Liver (tissue), 9 donors: ENCODE data around the gene DR1. TPM values are rescaled to one million over a fixed set of nuclear protein-coding genes. Genes with fewer than 3 reads are reported as not detected.

ENCODE experiments used
- DNase-seq: peaks from one replicate; pipeline ENCODE4 v3.0.0-alpha.2; 2017; ENCODE audit warnings: low spot score
- H3K27ac ChIP-seq, 2 donors: one replicate each; pipeline ENCODE4 v1.7.0; 2013; ENCODE audit warnings: inconsistent platforms in 2 of 2, low read length in 2 of 2, control low read depth in 1 of 2, low read depth in 1 of 2, mild to moderate bottlenecking in 1 of 2
- H3K27me3 ChIP-seq, 4 donors: one replicate each; pipeline versions ENCODE4 v1.6.1 to v1.7.0; 2013; ENCODE audit warnings: low read length in 3 of 4, inconsistent platforms in 1 of 4, mild to moderate bottlenecking in 1 of 4, moderate library complexity in 1 of 4; ENCODE audit not compliant: control insufficient read depth in 4 of 4, insufficient read depth in 4 of 4
- H3K36me3 ChIP-seq, 4 donors: one replicate each; pipeline versions ENCODE4 v1.6.1 to v1.7.0; 2013; ENCODE audit warnings: low read length in 3 of 4, mild to moderate bottlenecking in 3 of 4, low read depth in 1 of 4, moderate library complexity in 1 of 4; ENCODE audit not compliant: control insufficient read depth in 4 of 4, insufficient read depth in 3 of 4
- H3K4me1 ChIP-seq, 4 donors: one replicate each; pipeline versions ENCODE4 v1.6.1 to v1.7.0; 2013; ENCODE audit warnings: low read length in 3 of 4, mild to moderate bottlenecking in 3 of 4, moderate library complexity in 1 of 4; ENCODE audit not compliant: control insufficient read depth in 4 of 4, insufficient read depth in 4 of 4
- H3K4me3 ChIP-seq, 3 donors: one replicate each; pipeline versions ENCODE4 v1.6.1 to v1.7.0; 2013; ENCODE audit warnings: low read length in 3 of 3, control low read depth in 1 of 3, low read depth in 1 of 3, mild to moderate bottlenecking in 1 of 3
- H3K9ac ChIP-seq, 2 donors: one replicate each; pipeline ENCODE4 v1.7.0; 2013; ENCODE audit warnings: low read length in 2 of 2, mild to moderate bottlenecking in 2 of 2, moderate library complexity in 2 of 2, control low read depth in 1 of 2, low read depth in 1 of 2
- H3K9me3 ChIP-seq, 4 donors: one replicate each; pipeline versions ENCODE4 v1.6.1 to v1.7.0; 2013; ENCODE audit warnings: low read length in 3 of 4; ENCODE audit not compliant: control insufficient read depth in 4 of 4
- CTCF ChIP-seq: fragments of 150-350 bp; IDR thresholded peaks from 2 replicates; pipeline ENCODE4 v1.5.1; 2017; ENCODE audit warnings: improper control_type of control experiment, low read depth, low read length; ENCODE audit not compliant: missing input control
- EGR1 ChIP-seq, 2 donors: IDR thresholded peaks; 2 replicates each; pipeline ENCODE4 v1.6.1; 2016 to 2018; ENCODE audit warnings: antibody characterized with exemption in 2 of 2, low read depth in 2 of 2
- FOXA1 ChIP-seq: IDR thresholded peaks from 2 replicates; pipeline ENCODE4 v1.6.1; 2016; ENCODE audit warnings: antibody characterized with exemption
- FOXA2 ChIP-seq: IDR thresholded peaks from 2 replicates; pipeline ENCODE4 v1.6.1; 2016; ENCODE audit warnings: antibody characterized with exemption
- GABPA ChIP-seq, 2 donors: IDR thresholded peaks in 1 of 2; conservative IDR thresholded peaks in 1 of 2; 2 replicates each; pipeline ENCODE4 v1.6.1; 2016; ENCODE audit warnings: antibody characterized with exemption in 2 of 2, mild to moderate bottlenecking in 1 of 2, moderate library complexity in 1 of 2
- HNF4A ChIP-seq, 2 donors: conservative IDR thresholded peaks; 2 replicates each; pipeline ENCODE4 v1.6.1; 2016; ENCODE audit warnings: antibody characterized with exemption in 2 of 2, mild to moderate bottlenecking in 2 of 2
- HNF4G ChIP-seq: IDR thresholded peaks from 2 replicates; pipeline ENCODE4 v1.6.1; 2016; ENCODE audit warnings: antibody characterized with exemption
- JUND ChIP-seq, 2 donors: IDR thresholded peaks; 2 replicates each; pipeline ENCODE4 v1.6.1; 2016; ENCODE audit warnings: antibody characterized with exemption in 2 of 2
- MAX ChIP-seq: IDR thresholded peaks from 2 replicates; pipeline ENCODE4 v1.6.1; 2016; ENCODE audit warnings: antibody characterized with exemption
- NR2F2 ChIP-seq: IDR thresholded peaks from 2 replicates; pipeline ENCODE4 v1.6.1; 2016; ENCODE audit warnings: antibody characterized with exemption
- RAD21 ChIP-seq, 2 donors: IDR thresholded peaks; 2 replicates each; pipeline ENCODE4 v1.6.1; 2016; ENCODE audit warnings: antibody characterized with exemption in 2 of 2, mild to moderate bottlenecking in 2 of 2
- REST ChIP-seq: IDR thresholded peaks from 2 replicates; pipeline ENCODE4 v1.6.1; 2016; ENCODE audit warnings: antibody characterized with exemption, mild to moderate bottlenecking
- RXRA ChIP-seq, 2 donors: IDR thresholded peaks; 2 replicates each; pipeline ENCODE4 v1.6.1; 2017 to 2018; ENCODE audit warnings: antibody characterized with exemption in 2 of 2, mild to moderate bottlenecking in 1 of 2
- SP1 ChIP-seq: IDR thresholded peaks from 2 replicates; pipeline ENCODE4 v1.6.1; 2018; ENCODE audit warnings: antibody characterized with exemption, mild to moderate bottlenecking
- TAF1 ChIP-seq: conservative IDR thresholded peaks from 2 replicates; pipeline ENCODE4 v1.6.1; 2016; ENCODE audit warnings: antibody characterized with exemption, mild to moderate bottlenecking
- YY1 ChIP-seq: IDR thresholded peaks from 2 replicates; pipeline ENCODE4 v1.6.1; 2016; ENCODE audit warnings: antibody characterized with exemption, mild to moderate bottlenecking
- ZBTB33 ChIP-seq: IDR thresholded peaks from 2 replicates; pipeline ENCODE4 v1.6.1; 2016; ENCODE audit warnings: antibody characterized with exemption
- WGBS: extraction: QIAGEN DNeasy Blood & Tissue Kit; methylation state at CpG from one replicate; pipeline ENCODE4 v1.1.7; 2013; 5-methylcytosine and 5-hydroxymethylcytosine counted together
- polyA plus RNA-seq, 2 donors: library from polyadenylated mRNA; stranded (reverse) in 1 of 2; unstranded in 1 of 2; fragments of 200-250 nt in 1 of 2; fragments of >200 nt in 1 of 2; fragmentation: Nextera tagmentation in 1 of 2; extraction: Ambion mirVana in 1 of 2; gene quantifications; one replicate each; pipeline versions ENCODE4 v1.2.1 to v1.2.3, GENCODE V29; 2013 to 2015
- total RNA-seq, 2 donors: library from RNA; depleted of rRNA; stranded (reverse); fragments of >200 nt; gene quantifications; one replicate each; pipeline ENCODE4 v1.2.3, GENCODE V29; 2014
- TF ChIP-seq, protein P1 (sequence below): IDR thresholded peaks from 2 replicates; pipeline ENCODE4 v1.6.1; 2016; ENCODE audit warnings: antibody characterized with exemption
- donor health status: healthy.
- donor health status: healthy.
- donor health status: healthy.
- donor health status: healthy.
- donor health status: healthy.

DR1 gene
- total and polyA plus RNA-seq, 4 donors: 9.4 to 20.5 (median 12.2) TPM

GRCh38 chr1:93339171-93339697 lies 6.5 kb upstream of the DR1 start:
- TF ChIP-seq TAF1 (no peak), FOXA1 (no peak)
- TF ChIP-seq, protein P1, sequence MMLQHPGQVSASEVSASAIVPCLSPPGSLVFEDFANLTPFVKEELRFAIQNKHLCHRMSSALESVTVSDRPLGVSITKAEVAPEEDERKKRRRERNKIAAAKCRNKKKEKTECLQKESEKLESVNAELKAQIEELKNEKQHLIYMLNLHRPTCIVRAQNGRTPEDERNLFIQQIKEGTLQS: no peak
- H3K4me1 ChIP-seq: peaks cover 0 to 1% (median 0%) of the 10 kb centered on the region in 4 donors
- H3K36me3 ChIP-seq: peaks cover 0 to 2% (median 0%) of the 10 kb centered on the region in 4 donors
- H3K27me3 ChIP-seq: no peaks in the 10 kb centered on the region
- H3K9ac ChIP-seq: no peak overlapping the region
- no peak for DNase-seq
- no peak overlapping the region for H3K27ac ChIP-seq
- WGBS: 92% methylated on average over 3 of the region's 3 CpGs
- no peaks in the 10 kb centered on the region for H3K9me3 ChIP-seq
- H3K4me3 ChIP-seq: no peak overlapping the region

- H3K4me1 ChIP-seq: peaks cover 0 to 3% (median under 1%) of the 10 kb centered on the region in 4 donors
- no peak overlapping the region for H3K9ac ChIP-seq
- H3K36me3 ChIP-seq: peaks cover 0 to 2% (median 0%) of the 10 kb centered on the region in 4 donors
- TF ChIP-seq FOXA2 (no peak), NR2F2 (no peak), RAD21 (IDR thresholded peaks at IDR 0.05) (no peak), HNF4A (conservative IDR thresholded peaks at IDR 0.05) (no peak), EGR1 (IDR thresholded peaks at IDR 0.05; ENCODE audit: low read depth in 2 of 2) (no peak), SP1 (no peak), CTCF (no peak), ZBTB33 (no peak), RXRA (IDR thresholded peaks at IDR 0.05) (no peak), YY1 (no peak), TAF1 (no peak), MAX (no peak), GABPA (IDR thresholded peaks at IDR 0.05 in 1 of 2, conservative IDR thresholded peaks at IDR 0.05 in 1 of 2) (no peak)
- DNase-seq: no peak
- H3K9me3 ChIP-seq: no peaks in the 10 kb centered on the region
- H3K27ac ChIP-seq: no peak overlapping the region
- H3K27me3 ChIP-seq: no peaks in the 10 kb centered on the region
- no peak overlapping the region for H3K4me3 ChIP-seq
These were observed 5.6 kb upstream of the DR1 start for GRCh38 chr1:93340090-93340489.

DNA sequence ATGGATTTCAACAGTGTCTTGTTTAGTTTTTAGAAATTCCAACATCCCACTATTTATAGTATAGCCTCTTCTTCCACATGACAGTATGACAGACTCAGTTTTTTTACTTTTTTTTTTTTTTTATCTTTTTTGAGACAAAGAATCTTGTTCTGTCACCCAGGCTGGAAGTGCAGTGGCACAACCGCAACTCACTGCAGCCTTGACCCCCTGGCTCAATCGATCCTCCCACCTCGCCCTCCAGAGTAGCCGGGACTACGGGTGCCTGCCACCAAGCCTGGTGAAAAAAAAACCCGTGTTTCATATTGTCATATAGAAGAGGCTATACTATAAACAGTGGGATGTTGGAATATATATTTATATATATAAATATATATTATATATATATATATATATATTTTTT lies 1.2 kb upstream of the DR1 start:
- peaks cover 2 to 30% (median 14%) of the 10 kb centered on the region in 4 donors for H3K4me1 ChIP-seq
- DNase-seq: no peak
- H3K4me3 ChIP-seq: no peak overlapping the region
- no peak overlapping the region for H3K9ac ChIP-seq
- 40% methylated on average over 6 of the region's 6 CpGs for WGBS
- H3K9me3 ChIP-seq: no peaks in the 10 kb centered on the region
- no peaks in the 10 kb centered on the region for H3K27me3 ChIP-seq
- H3K27ac ChIP-seq: no peak overlapping the region
- no peaks in the 10 kb centered on the region for H3K36me3 ChIP-seq
- TF ChIP-seq RAD21 (IDR thresholded peaks at IDR 0.05) (no peak), SP1 (no peak), JUND (IDR thresholded peaks at IDR 0.05) (no peak), REST (no peak), FOXA1 (no peak), HNF4A (conservative IDR thresholded peaks at IDR 0.05) (no peak), CTCF (no peak), HNF4G (no peak), RXRA (IDR thresholded peaks at IDR 0.05) (no peak), YY1 (no peak), EGR1 (IDR thresholded peaks at IDR 0.05; ENCODE audit: low read depth in 2 of 2) (no peak)
